ENCODE data around the gene RAD23A.

DNA sequence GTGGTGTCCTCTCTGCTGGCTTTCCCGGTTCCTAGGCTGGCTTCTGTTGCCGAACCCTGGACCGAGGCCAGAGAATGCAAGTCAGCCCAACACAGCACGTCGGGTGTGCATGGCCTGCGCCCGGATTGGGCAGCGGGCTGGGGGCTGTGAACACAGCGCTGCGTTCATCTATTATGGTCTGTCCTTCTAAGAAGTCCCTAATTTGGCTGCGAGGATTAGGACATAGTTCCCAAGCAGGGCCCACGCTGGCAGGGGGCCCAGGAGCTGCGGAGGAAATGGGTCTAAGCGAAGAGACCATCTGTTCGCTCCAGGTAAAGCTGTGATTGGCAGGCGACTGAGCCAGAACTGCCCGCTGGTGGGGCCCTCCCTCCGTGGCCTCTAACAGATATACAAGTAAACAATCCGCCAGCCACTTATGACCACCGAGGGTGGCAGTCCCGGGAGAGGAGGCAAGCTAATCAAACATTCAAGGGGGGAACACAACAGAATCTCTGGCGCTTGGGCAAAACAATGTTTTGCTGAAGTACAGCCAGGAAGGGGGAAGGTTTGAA lies 32.6 kb upstream of the RAD23A start:
- TF ChIP-seq YY1 (IDR thresholded peaks at IDR 0.05; ENCODE audit: insufficient read depth, insufficient read length) (no peak), ZNF274 (IDR thresholded peaks at IDR 0.05; ENCODE audit: low read depth, low read length) (no peak), SUZ12 (IDR thresholded peaks at IDR 0.05; ENCODE audit: extremely low read depth, insufficient read depth, insufficient read length) (no peak)
